Skeletal muscle cell (primary cell): ENCODE data around the gene MAP4K2.

Experiments used
- DNase-seq: peaks from one replicate; pipeline ENCODE4 v3.0.0-alpha.2; 2010; ENCODE audit warnings: low read depth
- H3K4me3 ChIP-seq: 2 replicates; pipeline ENCODE4 v1.5.1; 2011; ENCODE audit warnings: low read depth, mild to moderate bottlenecking, control low read depth, low read length, moderate library complexity

Gene MAP4K2

GRCh38 chr11:64747961-64748665 lies 54.9 kb downstream of the MAP4K2 start:
- DNase-seq, result no peak
- no peak overlapping the region for H3K4me3 ChIP-seq

- DNase-seq, result no peak
- no peak overlapping the region for H3K4me3 ChIP-seq
These were observed 56.5 kb downstream of the MAP4K2 start for GRCh38 chr11:64746486-64746885.

GRCh38 chr11:64745521-64746328 lies 57.3 kb downstream of the MAP4K2 start:
- DNase-seq, result no peak
- peak overlapping the region; percentile 39 for H3K4me3 ChIP-seq

GRCh38 chr11:64745189-64745520 lies 57.9 kb downstream of the MAP4K2 start:
- no peak for DNase-seq

GRCh38 chr11:64744544-64745188 lies 58.3 kb downstream of the MAP4K2 start:
- H3K4me3 ChIP-seq, result peak overlapping the region; percentile 39
- no peak for DNase-seq

More at GRCh38 chr11:64745189-64745520, 57.9 kb downstream of the MAP4K2 start:
- H3K4me3 ChIP-seq, result peak overlapping the region; percentile 39

- H3K4me3 ChIP-seq, result peak within 1 kb of the TSS; percentile 39
- DNase-seq, result no peak
These were observed 59.1 kb downstream of the MAP4K2 start, which contains the start of gene RASGRP2 for GRCh38 chr11:64743591-64744543. RASGRP2 (minus strand) TSS chr11:64744142; CDS start chr11:64742866, 1,276 bp downstream.

GRCh38 chr11:64742889-64743590 lies 60.0 kb downstream of the MAP4K2 start:
- DNase-seq, result no peak
- peak overlapping the region; percentile 37 for H3K4me3 ChIP-seq

GRCh38 chr11:64742087-64742888 lies 60.7 kb downstream of the MAP4K2 start:
- DNase-seq, result no peak

GRCh38 chr11:64741375-64742086 lies 61.5 kb downstream of the MAP4K2 start:
- H3K4me3 ChIP-seq, result no peak overlapping the region
- no peak for DNase-seq

More at GRCh38 chr11:64742087-64742888, 60.7 kb downstream of the MAP4K2 start:
- peak overlapping the region; percentile 37 for H3K4me3 ChIP-seq

GRCh38 chr11:64739871-64740270 lies 63.1 kb downstream of the MAP4K2 start:
- no peak for DNase-seq
- no peak overlapping the region for H3K4me3 ChIP-seq

GRCh38 chr11:64736654-64737053 lies 66.4 kb downstream of the MAP4K2 start:
- H3K4me3 ChIP-seq, result no peak overlapping the region
- DNase-seq, result no peak

- no peak for DNase-seq
- no peak overlapping the region for H3K4me3 ChIP-seq
These were observed 67.2 kb downstream of the MAP4K2 start for GRCh38 chr11:64735725-64736259.
